Astrocyte (in vitro differentiated cells and primary cell): ENCODE measurements around the gene NPIPA3.

Experiments used
- CTCF ChIP-seq: IDR thresholded peaks from 2 replicates; pipeline ENCODE4 v1.5.1; 2011; ENCODE audit warnings: low read depth, mild to moderate bottlenecking, inconsistent platforms, low read length, moderate library complexity; ENCODE audit not compliant: insufficient read depth
- EZH2 ChIP-seq: IDR thresholded peaks from 2 replicates; pipeline ENCODE4 v1.6.1; 2012; ENCODE audit warnings: mild to moderate bottlenecking, low read length, inconsistent platforms; ENCODE audit not compliant: insufficient read depth

DNA sequence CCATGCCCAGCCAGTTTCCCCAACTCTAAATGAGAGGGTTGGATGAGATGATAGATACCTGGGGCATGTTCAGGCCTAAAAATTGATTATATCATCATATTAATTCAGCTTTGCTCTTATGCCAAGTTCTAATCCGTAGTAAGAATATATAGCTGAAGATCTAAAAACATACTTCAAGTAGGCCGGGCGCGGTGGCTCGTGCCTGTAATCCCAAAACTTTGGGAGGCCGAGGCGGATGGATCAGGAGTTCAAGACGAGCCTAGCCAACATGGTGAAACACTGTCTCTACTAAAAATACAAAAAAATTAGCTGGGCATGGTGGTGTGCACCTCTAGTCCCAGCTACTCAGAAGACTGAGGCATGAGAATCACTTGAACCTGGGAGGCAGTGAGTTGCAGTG, 21.1 kb upstream of the NPIPA3 start:
- TF ChIP-seq EZH2: no peak
- no peak for TF ChIP-seq CTCF
